IMR-90 (cell line): ENCODE measurements around the gene KIAA1586.
"Not testable (repeated sequence)": the region's sequence is repeated elsewhere in the genome, so short reads cannot be mapped to it uniquely, and the experiment has no call there.

Experiments used
- CTCF ChIP-seq: conservative IDR thresholded peaks from 2 replicates; pipeline ENCODE4 v1.5.1; 2012; ENCODE audit warnings: mild to moderate bottlenecking, low read depth, low read length, improper control_type of control experiment
- ELK1 ChIP-seq: fragments of 150-350 bp; IDR thresholded peaks from 2 replicates; pipeline ENCODE4 v1.6.1; 2016; ENCODE audit warnings: low read depth, mild to moderate bottlenecking, low read length, moderate library complexity, borderline replicate concordance

- TF ChIP-seq ELK1, CTCF: not testable (repeated sequence)
Measured at GRCh38 chr6:57008069-57008468, 38.4 kb upstream of the KIAA1586 start.
